ENCODE measurements around the gene RNGTT. TPM values are rescaled to one million over a fixed set of nuclear protein-coding genes. Genes with fewer than 3 reads are reported as not detected.

The RNGTT gene
- total and polyA plus RNA-seq, 12 donors = 2.6 to 29.6 (median 14.2) TPM

- no peak for DNase-seq
- intact Hi-C loops (cut with DNase I) = no loop called here
- Histone ChIP-seq H3K27ac (no peak overlapping the region), H3K4me3 (no peak overlapping the region), H3K36me3 (replicated peaks in 1 of 2) (no peaks in the 10 kb centered on the region), H3K4me1 (replicated peaks in 1 of 2) (no peaks in the 10 kb centered on the region), H3K9me3 (replicated peaks in 1 of 3) (no peaks in the 10 kb centered on the region), H3K27me3 (no peaks in the 10 kb centered on the region)
- TF ChIP-seq CTCF (IDR thresholded peaks at IDR 0.05) (no peak), POLR2A (IDR thresholded peaks at IDR 0.05) (no peak)
- 82 to 93% (median 84%) methylated on average over 5 of the region's 5 CpGs for WGBS, 4 donors
These were observed 46.2 kb upstream of the RNGTT start for GRCh38 chr6:89009624-89010059.

GRCh38 chr6:89008815-89009374 lies 45.5 kb upstream of the RNGTT start:
- TF ChIP-seq CTCF (IDR thresholded peaks at IDR 0.05) = no peak
- no peak for TF ChIP-seq POLR2A (IDR thresholded peaks at IDR 0.05)
- no peaks in the 10 kb centered on the region for H3K9me3 ChIP-seq (replicated peaks in 1 of 3)
- intact Hi-C loops (cut with DNase I) = no loop called here
- no peak overlapping the region for H3K27ac ChIP-seq
- H3K36me3 ChIP-seq (replicated peaks in 1 of 2) = no peaks in the 10 kb centered on the region
- DNase-seq = no peak
- H3K4me1 ChIP-seq (replicated peaks in 1 of 2) = no peaks in the 10 kb centered on the region
- no peaks in the 10 kb centered on the region for H3K27me3 ChIP-seq
- H3K4me3 ChIP-seq = no peak overlapping the region
- WGBS, 4 donors = 70 to 77% (median 76%) methylated on average over 5 of the region's 5 CpGs

GRCh38 chr6:89008001-89008814 lies 44.8 kb upstream of the RNGTT start:
- H3K27ac ChIP-seq = no peak overlapping the region
- 69 to 81% (median 72%) methylated on average over 8 of the region's 8 CpGs for WGBS, 4 donors
- H3K4me1 ChIP-seq (replicated peaks in 1 of 2) = no peaks in the 10 kb centered on the region
- no peak for TF ChIP-seq POLR2A (IDR thresholded peaks at IDR 0.05)
- TF ChIP-seq CTCF (IDR thresholded peaks at IDR 0.05) = no peak
- no peaks in the 10 kb centered on the region for H3K9me3 ChIP-seq (replicated peaks in 1 of 3)
- DNase-seq = no peak
- no peaks in the 10 kb centered on the region for H3K27me3 ChIP-seq
- no peak overlapping the region for H3K4me3 ChIP-seq
- H3K36me3 ChIP-seq (replicated peaks in 1 of 2) = no peaks in the 10 kb centered on the region
- intact Hi-C loops (cut with DNase I) = no loop called here

GRCh38 chr6:89007209-89008000 lies 44.0 kb upstream of the RNGTT start:
- H3K4me1 ChIP-seq (replicated peaks in 1 of 2) = no peaks in the 10 kb centered on the region
- WGBS, 4 donors = 66 to 69% (median 66%) methylated on average over 15 of the region's 15 CpGs
- H3K36me3 ChIP-seq (replicated peaks in 1 of 2) = no peaks in the 10 kb centered on the region
- H3K9me3 ChIP-seq (replicated peaks in 1 of 3) = no peaks in the 10 kb centered on the region
- TF ChIP-seq POLR2A (IDR thresholded peaks at IDR 0.05) = no peak
- TF ChIP-seq CTCF (IDR thresholded peaks at IDR 0.05) = no peak
- H3K4me3 ChIP-seq = no peak overlapping the region
- no peak for DNase-seq
- no peaks in the 10 kb centered on the region for H3K27me3 ChIP-seq
- H3K27ac ChIP-seq = no peak overlapping the region
- intact Hi-C loops (cut with DNase I) = no loop called here
